ENCODE measurements around the gene AKAP6. TPM values are rescaled to one million over a fixed set of nuclear protein-coding genes. Genes with fewer than 3 reads are reported as not detected.

Gene AKAP6
- total and polyA plus RNA-seq, 2 of the 8 experiments (the other 6 are each of a cell fraction or from before 2014, with no cell fraction given), result 0.09 to 0.89 TPM

- no peak overlapping the region for H3K56ac ChIP-seq (replicated peaks; ENCODE audit: insufficient read length, low read depth, low read length)
- H2BK20ac ChIP-seq (ENCODE audit: low read length), result no peak overlapping the region
- H2BK120ac ChIP-seq (replicated peaks; ENCODE audit: low read depth, low read length), result no peak overlapping the region
- no peak overlapping the region for H2BK15ac ChIP-seq (ENCODE audit: low read length)
- H3K4me2 ChIP-seq (ENCODE audit: insufficient read depth in 1 of 2, low read depth in 2 of 2, low read length in 2 of 2), result no peak overlapping the region
- H3K18ac ChIP-seq (ENCODE audit: extremely low read depth, low read length), result no peak overlapping the region
- H3K36me3 ChIP-seq (ENCODE audit: control insufficient read depth in 2 of 4, insufficient read depth in 4 of 4, low read length in 3 of 4), result no peaks in the 10 kb centered on the region
- FAIRE-seq, result no peak
- H3K79me2 ChIP-seq (ENCODE audit: control insufficient read depth in 1 of 2, insufficient read depth in 2 of 2, low read length in 2 of 2), result no peaks in the 10 kb centered on the region
- no peak overlapping the region for H3K9ac ChIP-seq (replicated peaks in 1 of 4; ENCODE audit: extremely low read depth in 1 of 4, low read depth in 3 of 4, low read length in 3 of 4)
- H4K5ac ChIP-seq (ENCODE audit: insufficient read length, low read depth, low read length), result no peak overlapping the region
- POLR2A ChIA-PET (ENCODE audit: partially characterized antibody), result interaction anchor here (1.6 kb wide), 1 partner anchor 167 kb away, joined by 3 read pairs; the partner anchor contains the start of gene RNU6-8
- no peak overlapping the region for H3K14ac ChIP-seq (ENCODE audit: insufficient read length)
- H3K27me3 ChIP-seq (replicated peaks in 1 of 4; ENCODE audit: control insufficient read depth in 3 of 4, extremely low read depth in 1 of 4, insufficient read depth in 3 of 4, low read length in 3 of 4), result no peaks in the 10 kb centered on the region
- no peak for DNase-seq (ENCODE audit: low read depth in 1 of 2, low spot score in 2 of 2)
- no peaks in the 10 kb centered on the region for H4K20me1 ChIP-seq (replicated peaks in 1 of 2; ENCODE audit: control insufficient read depth in 1 of 2, insufficient read depth in 2 of 2, low read length in 2 of 2)
- H3K27ac ChIP-seq (ENCODE audit: low read depth, low read length), result no peak overlapping the region
- CTCF ChIA-PET (ENCODE audit: partially characterized antibody), result interaction anchor here (0.6 to 3.1 kb wide), 5 partner anchors 9 to 105 kb away, joined by 3 to 9 read pairs (median 5); no protein-coding TSS in a partner anchor
- H3K4me1 ChIP-seq (replicated peaks in 1 of 4; ENCODE audit: control insufficient read depth in 3 of 4, insufficient read depth in 4 of 4, low read length in 3 of 4), result peaks cover 0 to 10% (median 5%) of the 10 kb centered on the region in 4 experiments; a peak in 4 of 7 replicates
- no peak overlapping the region for H2BK5ac ChIP-seq (ENCODE audit: low read depth, low read length)
- no peak overlapping the region for H4K8ac ChIP-seq (ENCODE audit: extremely low read depth, insufficient read depth, low read length)
- no peak overlapping the region for H2AK5ac ChIP-seq (ENCODE audit: low read depth, low read length)
- no peak overlapping the region for H3K23ac ChIP-seq (ENCODE audit: insufficient read length)
- no peak overlapping the region for H2BK12ac ChIP-seq (ENCODE audit: low read depth, low read length)
- H3K4ac ChIP-seq (replicated peaks; ENCODE audit: insufficient read length, low read depth, low read length), result no peak overlapping the region
- no peak for TF ChIP-seq ATF2 (IDR thresholded peaks at IDR 0.05; ENCODE audit: low read length)
- no peak for TF ChIP-seq CREB1 (IDR thresholded peaks at IDR 0.05)
- no peak for TF ChIP-seq SUZ12 (IDR thresholded peaks at IDR 0.05; ENCODE audit: low read length)
- TF ChIP-seq SIRT6 (IDR thresholded peaks at IDR 0.05; ENCODE audit: low read length), result no peak
- no peaks in the 10 kb centered on the region for H3K23me2 ChIP-seq (ENCODE audit: low read depth, low read length)
- H4K91ac ChIP-seq (replicated peaks; ENCODE audit: insufficient read length, low read length), result no peak overlapping the region
- H3K4me3 ChIP-seq (ENCODE audit: extremely low read depth in 1 of 4, insufficient read depth in 2 of 4, low read depth in 3 of 4, low read length in 4 of 4), result no peak overlapping the region
- no peak overlapping the region for H2AFZ ChIP-seq (ENCODE audit: low read length)
- WGBS, 2 experiments (ENCODE audit: extremely low coverage in 1 of 2, insufficient coverage in 1 of 2, insufficient read length in 1 of 2, insufficient replicate concordance in 2 of 2, low coverage in 1 of 2, low lambda C conversion rate in 2 of 2, missing lambda C conversion rate in 1 of 2), result 79% methylated on average over 1 of the region's 1 CpG; no CpG with 5 or more reads in 1 of the 2 experiments
- H3K9me3 ChIP-seq (ENCODE audit: insufficient read depth in 2 of 2, low read depth in 1 of 2, low read length in 1 of 2), result no peaks in the 10 kb centered on the region
- no peaks in the 10 kb centered on the region for H3K79me1 ChIP-seq (ENCODE audit: low read depth, low read length)
Observed at GRCh38 chr14:32370714-32371113, 41.6 kb downstream of the AKAP6 start.
